Measurements from ENCODE around the gene WDFY2. TPM values are rescaled to one million over a fixed set of nuclear protein-coding genes. Genes with fewer than 3 reads are reported as not detected.

The WDFY2 gene
- total RNA-seq, 6 donors from 2014 or later, result 13.4 to 34.0 (median 18.8) TPM

GRCh38 chr13:51771418-51772104 is 187.3 kb downstream of the WDFY2 start:
- ATAC-seq (ENCODE audit: low FRiP score in 2 of 2) (peak in 1 of 2 donors; percentile 29), DNase-seq (no peak)
- WGBS, 2 donors, result 90 to 93% methylated on average over 16 to 17 of the region's 17 CpGs
- no peak for TF ChIP-seq CTCF (IDR thresholded peaks at IDR 0.05)
- no peak for TF ChIP-seq POLR2A (IDR thresholded peaks at IDR 0.05)
- TF ChIP-seq EP300 (IDR thresholded peaks at IDR 0.05), result no peak
- TF ChIP-seq POLR2AphosphoS5 (IDR thresholded peaks at IDR 0.05), result no peak
- H3K36me3 ChIP-seq, result peaks cover 0 to 17% (median 2%) of the 10 kb centered on the region in 4 donors
- no peak overlapping the region for H3K27ac ChIP-seq
- H3K4me1 ChIP-seq, result peaks cover 2 to 15% (median 9%) of the 10 kb centered on the region in 4 donors
- H3K4me3 ChIP-seq, result no peak overlapping the region
- H3K27me3 ChIP-seq, result no peaks in the 10 kb centered on the region
- H3K9me3 ChIP-seq, result no peaks in the 10 kb centered on the region

GRCh38 chr13:51772105-51772455 is 187.8 kb downstream of the WDFY2 start:
- ATAC-seq (ENCODE audit: low FRiP score in 2 of 2) (no peak), DNase-seq (no peak)
- no peaks in the 10 kb centered on the region for H3K9me3 ChIP-seq
- peaks cover 2 to 15% (median 9%) of the 10 kb centered on the region in 4 donors for H3K4me1 ChIP-seq
- no peak overlapping the region for H3K4me3 ChIP-seq
- no peak for TF ChIP-seq POLR2A (IDR thresholded peaks at IDR 0.05)
- TF ChIP-seq POLR2AphosphoS5 (IDR thresholded peaks at IDR 0.05), result no peak
- TF ChIP-seq CTCF (IDR thresholded peaks at IDR 0.05), result no peak
- TF ChIP-seq EP300 (IDR thresholded peaks at IDR 0.05), result no peak
- H3K36me3 ChIP-seq, result peaks cover 0 to 12% (median 2%) of the 10 kb centered on the region in 4 donors
- H3K27ac ChIP-seq, result no peak overlapping the region
- H3K27me3 ChIP-seq, result no peaks in the 10 kb centered on the region
- 82 to 89% methylated on average over 6 to 9 of the region's 9 CpGs for WGBS, 2 donors

- no peaks in the 10 kb centered on the region for H3K27me3 ChIP-seq
- DNase-seq (no peak), ATAC-seq (ENCODE audit: low FRiP score in 2 of 2) (no peak)
- no peak overlapping the region for H3K4me3 ChIP-seq
- no peaks in the 10 kb centered on the region for H3K9me3 ChIP-seq
- H3K36me3 ChIP-seq, result peaks cover 0 to 11% (median 2%) of the 10 kb centered on the region in 4 donors
- peaks cover 2 to 15% (median 9%) of the 10 kb centered on the region in 4 donors for H3K4me1 ChIP-seq
- 94 to 96% methylated on average over 6 of the region's 6 CpGs for WGBS, 2 donors
- no peak overlapping the region for H3K27ac ChIP-seq
- TF ChIP-seq CTCF (IDR thresholded peaks at IDR 0.05), result no peak
- TF ChIP-seq EP300 (IDR thresholded peaks at IDR 0.05), result no peak
- no peak for TF ChIP-seq POLR2A (IDR thresholded peaks at IDR 0.05)
- TF ChIP-seq POLR2AphosphoS5 (IDR thresholded peaks at IDR 0.05), result no peak
These were observed 188.5 kb downstream of the WDFY2 start for GRCh38 chr13:51772781-51773180.

- H3K9me3 ChIP-seq, result no peaks in the 10 kb centered on the region
- H3K4me1 ChIP-seq, result peaks cover 2 to 15% (median 9%) of the 10 kb centered on the region in 4 donors
- H3K27me3 ChIP-seq, result no peaks in the 10 kb centered on the region
- 92 to 98% methylated on average over 8 to 11 of the region's 11 CpGs for WGBS, 2 donors
- ATAC-seq (ENCODE audit: low FRiP score in 2 of 2), result no peak
- no peak for DNase-seq
- TF ChIP-seq POLR2AphosphoS5 (IDR thresholded peaks at IDR 0.05) (no peak), POLR2A (IDR thresholded peaks at IDR 0.05) (no peak), CTCF (IDR thresholded peaks at IDR 0.05) (no peak), EP300 (IDR thresholded peaks at IDR 0.05) (no peak)
- H3K27ac ChIP-seq, result no peak overlapping the region
- H3K4me3 ChIP-seq, result no peak overlapping the region
- peaks cover 0 to 11% (median under 1%) of the 10 kb centered on the region in 4 donors for H3K36me3 ChIP-seq
These were observed 189.3 kb downstream of the WDFY2 start for GRCh38 chr13:51773515-51773914.

GRCh38 chr13:51776179-51776578 is 191.9 kb downstream of the WDFY2 start:
- Histone ChIP-seq H3K27ac (no peak overlapping the region), H3K9me3 (no peaks in the 10 kb centered on the region), H3K27me3 (no peaks in the 10 kb centered on the region), H3K4me1 (no peaks in the 10 kb centered on the region), H3K4me3 (no peak overlapping the region), H3K36me3 (peaks cover 0 to 7% (median 0%) of the 10 kb centered on the region in 4 donors)
- TF ChIP-seq CTCF (IDR thresholded peaks at IDR 0.05), result no peak
- no peak for TF ChIP-seq EP300 (IDR thresholded peaks at IDR 0.05)
- no peak for TF ChIP-seq POLR2A (IDR thresholded peaks at IDR 0.05)
- no peak for TF ChIP-seq POLR2AphosphoS5 (IDR thresholded peaks at IDR 0.05)
- ATAC-seq (ENCODE audit: low FRiP score in 2 of 2) (no peak), DNase-seq (no peak)
- 83 to 87% methylated on average over 7 of the region's 7 CpGs for WGBS, 2 donors

Measured in upper lobe of left lung (tissue), 6 donors.